ENCODE measurements around the gene PTX4.

The PTX4 gene

DNA sequence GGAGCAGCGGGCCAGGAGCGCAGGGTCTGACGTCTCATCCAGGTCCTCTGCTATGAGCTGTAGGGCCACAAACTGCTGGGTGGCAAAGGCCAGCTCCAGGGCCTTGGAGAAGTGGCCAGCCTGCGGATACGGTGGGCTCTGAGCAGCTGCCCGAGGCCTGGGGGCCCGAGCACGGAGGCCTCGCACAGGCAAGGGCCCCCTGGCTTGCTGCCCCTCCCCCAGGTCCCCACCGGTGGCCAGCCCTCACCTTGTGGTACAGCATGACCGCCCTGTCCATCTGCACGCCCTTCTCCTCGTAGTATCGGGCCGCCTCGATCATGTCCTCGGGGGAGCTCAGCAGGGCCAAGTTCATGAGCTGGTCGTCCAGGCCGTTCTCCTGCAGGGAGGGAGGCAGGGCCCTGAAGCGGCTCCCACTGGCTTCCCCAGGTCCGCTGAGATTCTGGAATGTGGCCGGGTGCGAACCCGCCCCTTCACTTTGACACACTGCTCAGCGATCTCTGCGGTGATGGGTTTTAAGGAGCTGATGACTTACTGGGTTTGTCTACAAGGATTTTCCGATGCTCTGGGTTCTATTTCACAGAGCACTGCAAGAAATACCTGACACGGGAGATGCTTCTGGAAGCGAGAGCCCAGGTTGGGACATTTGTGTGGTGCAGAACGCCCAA, 35.0 kb upstream of the PTX4 start:
- no peak for DNase-seq

DNA sequence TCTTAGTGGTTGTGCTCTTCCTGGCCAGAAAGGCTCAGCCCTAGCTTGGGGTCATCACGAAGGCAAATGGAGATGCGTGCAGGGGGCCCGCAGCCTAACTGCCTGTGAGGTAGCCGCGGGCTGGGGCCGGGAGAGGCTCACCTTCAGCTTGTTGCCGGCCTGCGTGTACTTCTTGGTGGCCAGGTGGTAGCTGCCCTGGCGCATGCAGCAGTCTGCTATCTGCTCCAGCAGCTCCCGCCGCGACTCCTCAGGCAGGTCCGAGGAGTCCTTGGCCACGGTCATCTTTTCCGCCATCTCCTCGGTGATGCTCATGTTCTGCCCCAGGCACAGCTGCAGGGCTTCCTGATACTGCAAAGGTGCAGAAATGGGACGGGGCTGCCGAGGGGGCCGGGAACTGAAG, 31.7 kb upstream of the PTX4 start:
- no peak for DNase-seq

DNA sequence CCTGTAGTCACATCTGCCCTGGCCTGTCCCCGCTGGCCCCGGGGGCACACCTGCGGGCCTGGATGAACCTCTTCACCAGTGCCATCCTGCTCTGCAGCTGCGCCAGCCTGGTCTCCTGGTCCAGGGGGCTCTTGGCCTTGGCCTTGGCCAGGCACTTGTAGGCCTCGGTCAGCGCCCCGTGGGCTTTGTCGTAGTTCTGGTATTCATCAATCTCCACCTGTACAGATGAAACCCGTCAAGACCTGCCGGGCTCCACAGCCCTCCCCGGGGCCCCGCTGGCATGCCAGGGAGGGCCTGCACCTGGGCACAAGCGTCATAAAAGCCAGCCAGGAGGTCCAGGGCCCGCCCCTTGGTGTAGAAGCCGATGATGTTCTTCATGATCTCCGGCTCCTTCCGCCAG, 31.1 kb upstream of the PTX4 start:
- no peak for DNase-seq

DNA sequence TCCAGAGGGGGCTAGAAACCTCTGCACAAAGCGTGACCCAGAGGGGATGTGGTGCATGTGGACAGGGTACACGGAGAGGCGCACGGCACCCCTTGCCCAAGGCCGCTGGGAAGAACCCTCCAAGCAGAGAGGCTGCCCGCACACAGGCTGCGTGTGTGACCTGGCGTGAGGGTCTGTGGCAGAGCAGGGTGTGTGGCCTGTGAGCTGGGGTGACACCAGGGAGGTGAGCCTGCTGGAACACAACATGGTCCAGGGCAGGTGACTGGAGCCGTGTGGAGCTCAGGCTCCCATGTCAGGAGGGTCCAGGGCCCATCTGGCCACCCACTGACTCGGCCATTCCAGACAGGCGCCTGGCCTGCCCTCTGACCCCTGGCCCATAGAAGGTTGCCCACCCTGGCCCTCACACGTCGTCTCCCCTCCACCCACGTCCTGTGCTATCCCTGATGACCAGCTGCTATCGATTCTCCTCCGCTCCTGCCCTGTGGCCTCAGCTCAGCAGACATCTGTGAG, 29.9 kb upstream of the PTX4 start:
- no peak for DNase-seq

DNA sequence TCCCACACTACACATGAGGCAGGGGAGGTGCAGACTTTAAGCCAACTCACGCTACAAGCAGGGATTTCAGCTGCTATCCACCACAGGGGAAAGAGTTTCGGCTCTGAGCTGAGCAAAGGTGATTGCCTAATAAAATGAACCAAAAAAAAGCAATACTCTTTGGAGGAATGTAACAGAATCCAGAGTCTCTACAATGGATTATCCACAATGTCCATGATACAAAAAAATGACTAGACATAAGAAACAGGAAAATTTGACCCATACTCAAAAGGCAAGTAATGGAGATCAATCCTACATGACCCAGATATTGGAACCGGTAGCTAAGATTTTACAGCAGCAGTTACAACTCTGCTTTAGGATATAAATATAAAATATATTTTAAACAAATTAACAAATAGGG, 25.8 kb upstream of the PTX4 start:
- no peak for DNase-seq

DNA sequence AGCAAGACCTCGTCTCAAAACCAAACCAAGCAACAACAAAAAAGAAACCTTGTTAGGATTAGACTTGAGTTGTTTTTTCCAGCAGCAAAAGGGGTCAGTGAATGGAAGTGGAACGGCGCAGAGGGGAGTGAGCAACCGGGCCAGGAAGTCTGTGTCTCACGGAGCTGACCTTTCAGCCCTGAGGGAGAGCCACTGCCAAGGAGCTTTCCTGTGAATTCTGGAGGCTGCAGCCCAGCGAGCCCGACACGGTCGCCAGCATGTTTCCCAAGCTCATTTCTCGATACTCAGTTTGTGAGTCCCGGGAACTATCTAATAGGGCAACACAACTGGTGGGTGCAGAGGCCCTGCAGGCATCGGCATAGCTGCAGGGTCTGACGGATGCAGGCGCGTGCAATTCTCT, 24.0 kb upstream of the PTX4 start:
- DNase-seq, result no peak

DNA sequence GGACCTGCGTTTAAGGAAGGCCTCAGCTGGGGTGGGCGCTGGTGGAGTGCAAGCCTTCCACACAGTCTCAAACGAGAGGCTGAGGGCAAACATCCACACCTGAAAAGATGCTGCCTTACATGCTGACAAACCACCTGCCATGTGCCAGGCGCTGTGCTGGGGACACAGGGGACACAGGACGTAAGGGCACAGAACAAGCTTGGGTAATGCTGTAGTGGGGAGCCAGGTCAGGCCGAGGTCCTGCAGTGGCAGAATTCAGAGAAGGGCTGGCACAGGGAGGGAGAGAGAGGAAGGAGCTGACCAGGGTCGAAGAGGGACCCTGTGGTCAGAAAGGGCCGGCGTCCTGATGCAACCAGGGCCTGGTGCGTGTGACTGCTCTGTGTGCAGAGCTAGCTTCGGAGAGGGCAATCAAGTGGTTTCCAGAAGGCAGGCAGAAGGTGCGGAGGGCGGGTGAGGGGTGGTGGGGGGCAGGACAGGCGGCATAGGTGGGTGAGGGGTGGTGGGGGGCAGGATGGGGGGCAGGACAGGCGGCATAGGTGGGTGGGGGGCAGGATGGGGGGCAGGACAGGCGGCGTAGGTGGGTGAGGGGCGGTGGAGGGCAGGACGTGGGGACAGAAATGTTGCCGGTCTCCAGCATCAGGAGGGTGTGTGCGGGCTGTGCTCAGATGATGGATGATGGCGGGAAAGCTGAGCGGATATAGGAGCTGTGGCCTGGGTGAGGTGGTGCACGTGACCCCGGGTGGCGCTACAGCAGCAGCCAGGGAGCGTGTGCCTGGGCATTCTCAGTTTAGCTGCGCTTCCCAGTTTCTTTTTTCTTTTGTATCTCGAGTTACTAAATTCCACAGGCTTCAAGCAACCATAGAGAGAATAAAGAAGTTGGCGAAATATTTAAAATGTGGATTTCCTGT, 23.2 kb upstream of the PTX4 start:
- DNase-seq, result no peak

DNA sequence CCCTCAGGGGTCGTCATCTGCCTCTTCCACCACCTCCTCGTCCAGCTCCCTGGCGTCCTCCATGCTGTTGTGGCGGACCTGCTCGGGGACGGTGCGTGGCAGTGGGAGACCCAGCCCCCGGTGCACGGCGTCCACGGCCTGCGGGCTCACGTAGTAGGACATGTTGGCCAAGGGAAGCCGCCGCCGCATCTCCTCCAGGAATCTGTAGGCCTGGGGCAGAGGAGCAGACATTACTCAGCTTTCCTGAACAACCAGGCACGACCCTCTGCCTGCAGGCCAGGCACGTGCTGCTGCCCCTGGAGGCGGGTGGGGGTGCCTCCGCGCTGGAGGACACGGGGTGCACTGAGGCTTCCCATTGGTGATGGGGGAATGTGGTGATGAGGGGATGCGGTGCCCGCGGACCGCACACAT, 22.2 kb upstream of the PTX4 start:
- DNase-seq, result no peak

DNA sequence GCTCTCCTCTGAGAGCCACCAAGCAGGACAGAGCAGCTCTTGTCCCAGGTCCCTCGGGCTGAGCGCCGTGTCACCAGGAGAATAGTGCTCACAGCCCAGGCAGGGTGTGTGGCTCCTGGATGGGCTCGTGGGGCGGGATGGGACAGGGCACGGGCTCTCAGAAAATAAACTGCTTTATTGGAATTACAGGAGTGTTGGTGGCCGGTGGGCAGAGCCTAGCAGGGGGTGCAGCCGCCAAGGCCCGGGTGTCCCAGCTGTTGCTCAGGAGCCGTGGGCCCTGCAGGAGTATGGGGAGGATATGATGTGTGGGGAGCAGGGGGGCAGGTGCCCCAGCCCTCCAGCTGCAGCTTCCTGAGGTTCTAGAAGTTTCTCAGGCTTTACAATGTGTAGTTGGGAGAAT, 21.5 kb upstream of the PTX4 start:
- DNase-seq, result no peak

DNA sequence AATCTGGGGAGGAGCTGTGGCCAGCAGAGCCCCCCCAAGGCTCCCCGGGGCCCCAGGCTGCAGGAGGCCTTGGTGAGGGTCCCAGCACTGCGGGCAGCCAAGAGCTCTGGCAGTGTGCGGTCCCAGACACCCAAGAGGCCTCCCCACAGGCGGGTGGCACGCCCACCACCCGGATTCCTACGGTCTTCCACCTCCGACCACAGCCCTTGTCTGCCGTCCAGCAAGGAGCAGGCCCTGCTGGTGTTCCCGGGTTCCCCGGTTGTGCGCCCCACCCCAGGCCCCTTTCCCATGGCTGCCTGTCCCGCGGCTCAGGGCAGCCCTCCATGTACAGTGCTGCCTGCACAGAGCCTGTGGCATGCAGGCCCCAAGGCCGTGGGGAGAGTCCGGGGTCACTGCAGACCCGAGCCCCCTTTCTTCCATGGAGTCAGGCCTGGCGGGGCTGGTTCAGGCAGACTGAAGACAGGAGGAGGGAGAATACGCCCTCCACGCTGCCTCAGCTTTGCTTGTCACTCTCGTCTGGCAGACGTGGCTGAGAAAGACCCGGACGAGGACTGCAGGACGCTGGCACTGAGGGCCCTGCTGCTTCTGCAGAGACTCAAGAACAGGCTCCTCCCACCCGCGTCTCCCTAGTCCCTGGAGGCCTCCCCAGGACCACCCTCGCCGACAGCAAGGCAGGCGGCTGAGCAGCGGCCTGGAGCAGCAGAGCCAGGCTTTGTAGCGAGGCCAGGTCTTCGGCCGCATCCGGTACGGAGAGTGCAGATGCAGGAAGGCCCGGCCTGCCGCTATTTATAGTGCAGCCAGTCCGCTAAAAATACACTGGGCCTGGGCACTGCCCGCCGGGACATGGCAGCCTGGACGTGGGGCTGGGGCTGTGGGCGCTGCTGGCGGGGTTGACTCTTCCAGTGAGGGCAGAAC, 20.8 kb upstream of the PTX4 start:
- no peak for DNase-seq

DNA sequence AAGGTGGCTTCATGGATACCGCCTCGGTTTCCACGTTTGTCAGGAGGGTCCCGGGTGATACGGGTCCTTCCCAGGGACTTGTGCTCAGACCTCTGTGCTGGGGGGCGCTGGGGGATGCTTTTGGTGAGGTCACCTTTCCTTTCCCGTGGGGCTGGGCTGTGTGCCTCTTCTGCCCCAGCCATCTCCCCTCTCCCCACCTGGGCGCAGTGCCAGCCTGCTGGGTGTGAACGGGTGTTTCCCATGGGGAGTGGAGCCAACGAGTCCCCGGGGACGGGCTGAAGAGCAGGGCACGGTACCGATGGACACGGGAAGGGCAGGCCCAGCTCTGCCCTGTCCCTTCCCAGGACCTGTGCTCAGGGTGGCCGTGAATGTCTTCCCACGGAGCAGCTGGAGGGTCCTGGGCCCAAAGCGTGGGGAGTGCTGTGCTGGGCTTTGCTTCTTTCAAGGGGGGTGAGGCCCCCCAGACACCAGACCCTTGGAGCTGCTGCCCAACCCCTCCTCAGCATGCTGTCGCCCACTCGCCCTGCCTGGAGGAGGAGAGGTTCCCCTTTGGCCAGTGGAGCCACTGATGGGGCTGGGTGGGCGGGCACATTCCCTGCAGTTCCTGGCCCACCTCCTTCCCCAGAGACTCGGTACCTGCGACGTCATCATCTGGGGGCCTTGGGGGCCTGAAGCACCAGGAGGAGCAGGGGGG, 19.9 kb upstream of the PTX4 start:
- no peak for DNase-seq

DNA sequence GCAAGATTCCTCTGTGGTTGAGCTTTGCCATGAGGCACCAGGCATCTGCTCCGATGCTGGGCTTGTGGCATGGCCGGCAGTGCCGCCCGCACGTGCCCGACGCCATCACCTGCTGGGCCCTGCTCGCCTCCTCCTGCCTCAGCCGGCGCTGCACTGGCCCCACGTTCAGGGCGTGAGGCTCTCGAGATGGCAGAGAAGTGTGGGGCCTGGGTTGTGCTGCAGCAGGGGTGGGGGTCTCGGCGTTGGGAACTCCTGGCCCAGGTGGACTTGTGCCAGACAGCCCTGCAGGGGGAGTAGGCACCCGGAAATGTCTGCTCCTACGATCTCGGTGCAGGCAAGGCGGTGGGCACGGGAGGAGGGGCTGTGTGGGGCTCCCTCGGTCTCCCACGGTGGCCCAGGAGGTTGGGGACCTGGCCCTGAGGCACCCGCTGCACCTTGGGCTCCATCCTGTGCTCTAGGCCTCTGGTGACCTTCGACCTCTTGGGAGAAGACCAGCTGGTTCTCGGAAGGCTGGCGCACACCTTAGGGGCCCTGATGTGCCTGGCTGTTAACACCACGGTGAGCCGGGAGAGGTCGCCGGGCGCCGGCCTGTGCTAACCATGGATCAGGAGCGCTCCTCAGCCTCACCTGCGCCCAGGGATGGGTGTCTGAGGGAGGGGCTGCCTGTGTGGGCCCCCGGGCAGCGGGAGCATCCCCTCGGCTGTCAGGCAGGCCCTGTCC, 17.9 kb upstream of the PTX4 start:
- DNase-seq, result no peak

DNA sequence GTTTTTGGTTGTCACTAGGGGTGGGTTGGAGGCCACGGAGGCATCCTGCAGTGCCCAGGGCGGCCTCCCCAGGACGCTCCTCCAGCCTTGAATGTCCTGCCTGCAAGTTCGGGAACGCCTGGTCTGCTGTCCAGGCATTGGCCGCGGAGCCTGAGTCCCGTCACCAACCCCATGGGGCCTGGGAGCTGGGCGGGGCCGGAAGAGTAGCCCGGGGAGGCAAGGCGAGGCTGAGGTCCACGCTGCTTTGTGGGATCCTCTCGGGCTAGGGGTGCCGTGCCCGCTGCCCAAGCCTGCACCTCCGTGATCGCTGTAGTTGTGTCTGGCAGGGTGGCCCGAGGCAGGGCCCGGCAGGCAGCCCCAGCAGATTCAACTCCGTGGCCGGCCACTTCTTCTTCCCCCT, 17.2 kb upstream of the PTX4 start:
- no peak for DNase-seq

DNA sequence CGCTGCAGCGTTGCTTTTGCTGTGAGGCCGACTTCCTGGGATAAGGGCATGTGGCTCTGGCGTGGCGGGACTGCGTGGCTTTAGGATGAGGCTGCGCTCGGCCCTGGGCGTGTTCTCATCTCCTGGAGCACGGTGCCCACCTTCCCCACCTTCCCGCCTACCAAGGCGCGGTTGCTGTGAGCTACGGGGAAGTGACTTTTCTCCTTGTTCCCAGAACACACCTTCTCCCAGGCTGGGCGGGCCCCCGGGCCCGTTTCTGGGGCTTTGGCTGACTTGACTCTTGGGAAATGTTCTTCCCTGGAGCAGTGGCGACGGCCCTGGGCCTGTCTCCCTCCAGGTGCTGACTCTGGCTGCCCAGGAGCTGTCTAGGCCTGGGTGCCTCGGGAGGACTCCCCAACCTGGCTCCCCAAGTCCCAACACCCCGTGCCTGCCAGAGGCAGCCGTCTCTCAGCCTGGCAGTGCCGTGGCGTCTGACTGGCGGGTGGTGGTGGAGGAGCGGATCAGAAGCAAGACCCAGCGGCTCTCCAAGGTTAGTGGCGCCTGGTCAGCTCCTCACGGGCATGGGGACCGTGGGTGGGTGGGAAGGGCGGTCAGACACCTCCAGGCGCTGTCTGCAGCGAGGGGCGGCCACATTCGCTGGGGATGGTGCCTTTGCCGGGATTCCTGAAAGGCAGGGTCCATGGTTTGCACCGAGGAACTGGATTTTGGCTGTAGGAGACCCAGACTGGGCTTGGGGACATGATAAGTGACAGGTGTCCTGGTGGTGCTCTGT, 16.5 kb upstream of the PTX4 start:
- no peak for DNase-seq

DNA sequence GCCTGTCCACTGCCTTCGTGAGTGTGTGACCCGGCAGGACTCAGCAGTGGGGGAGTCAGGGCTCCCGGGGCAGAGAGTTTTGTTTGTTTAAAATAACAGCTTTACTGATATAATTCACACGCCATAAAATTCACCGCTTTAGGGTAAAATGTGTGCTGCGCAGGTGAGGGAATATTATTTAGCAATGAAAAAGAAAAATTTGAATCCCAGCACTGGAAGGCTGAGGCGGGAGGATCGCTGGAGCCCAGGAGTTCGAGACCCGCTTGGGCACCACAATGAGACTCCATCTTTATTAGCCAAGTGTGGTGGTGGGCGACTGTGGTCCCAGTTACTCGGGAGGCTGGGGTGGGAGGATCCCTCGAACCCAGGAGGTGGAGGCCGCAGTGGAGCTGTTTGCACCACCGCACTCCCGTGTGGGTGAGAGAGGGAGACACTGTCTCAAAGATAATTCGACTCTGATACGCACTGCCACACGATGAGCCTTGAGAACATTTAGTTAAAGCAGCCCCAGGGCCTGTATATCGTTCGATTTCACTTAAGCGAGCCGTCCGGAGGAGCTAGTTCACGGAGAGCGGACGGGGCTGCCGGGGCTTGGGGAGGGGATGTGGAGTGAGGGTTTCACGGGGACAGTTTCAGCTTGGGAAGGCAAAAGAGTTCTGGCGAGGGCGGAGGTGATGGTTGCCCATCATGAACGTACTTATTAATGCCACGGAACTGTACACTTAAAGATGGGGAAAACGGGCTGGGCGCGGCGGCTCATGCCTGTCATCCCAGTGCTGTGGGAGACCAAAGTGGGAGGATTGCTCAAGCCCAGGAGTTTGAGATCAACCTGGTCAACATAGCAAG, 14.6 kb upstream of the PTX4 start:
- DNase-seq, result no peak

DNA sequence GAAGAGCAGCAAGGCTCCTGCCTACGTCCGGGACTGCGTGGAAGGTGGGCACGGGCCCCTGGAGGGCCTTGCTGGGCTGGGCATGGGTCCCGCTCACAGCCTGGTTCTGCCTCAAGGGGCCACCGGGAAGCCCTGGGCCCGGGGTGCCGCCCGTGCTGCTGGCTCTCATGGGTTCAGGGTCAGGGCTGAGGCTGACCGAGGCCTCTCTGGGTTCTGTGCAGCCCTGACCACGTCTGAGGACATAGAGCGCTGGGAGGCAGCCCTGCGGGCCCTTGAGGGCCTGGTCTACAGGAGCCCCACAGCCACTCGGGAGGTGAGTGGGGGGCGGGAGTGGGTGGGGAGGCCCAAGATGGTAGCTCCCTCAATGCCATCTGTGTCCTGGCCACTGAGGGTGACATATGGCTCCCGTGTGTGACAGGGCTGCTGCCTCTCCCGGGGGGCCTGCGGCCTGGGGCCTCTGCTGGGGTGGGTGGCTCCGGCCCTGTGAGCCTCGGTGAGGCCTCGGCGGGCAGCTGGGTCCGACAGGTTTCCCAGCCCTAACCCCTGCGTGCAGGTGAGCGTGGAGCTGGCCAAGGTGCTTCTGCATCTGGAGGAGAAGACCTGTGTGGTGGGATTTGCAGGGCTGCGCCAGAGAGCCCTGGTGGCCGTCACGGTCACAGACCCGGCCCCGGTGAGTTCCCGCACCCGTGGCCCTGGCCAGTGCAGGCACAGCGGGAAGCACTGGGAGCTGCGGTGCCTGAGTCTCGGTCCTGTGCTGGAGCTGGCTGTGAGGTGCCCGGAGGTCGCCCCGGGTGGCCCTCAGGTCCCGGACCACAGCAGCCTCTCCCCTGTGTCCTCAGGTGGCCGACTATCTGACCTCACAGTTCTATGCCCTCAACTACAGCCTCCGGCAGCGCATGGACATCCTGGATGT, 13.6 kb upstream of the PTX4 start:
- DNase-seq, result no peak

DNA sequence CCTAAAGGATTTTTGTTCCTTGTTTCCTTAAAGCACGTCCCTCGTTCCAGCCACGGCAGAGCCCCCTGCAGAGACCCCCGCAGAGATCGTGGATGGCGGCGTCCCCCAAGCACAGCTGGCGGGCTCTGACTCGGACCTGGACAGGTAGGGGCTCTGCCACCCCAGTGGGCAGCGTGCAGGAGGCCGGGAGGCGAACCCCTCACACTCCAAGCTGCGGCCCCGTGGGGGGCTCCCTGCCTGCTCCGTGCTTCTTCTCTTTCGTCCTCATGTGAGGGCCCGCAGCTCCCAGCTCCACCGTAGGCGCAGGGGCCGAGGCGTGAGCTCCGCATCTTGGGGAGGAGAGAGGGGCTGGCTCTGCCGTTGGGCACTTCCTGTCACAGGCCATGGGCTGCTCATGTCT, 12.9 kb upstream of the PTX4 start:
- DNase-seq, result no peak

DNA sequence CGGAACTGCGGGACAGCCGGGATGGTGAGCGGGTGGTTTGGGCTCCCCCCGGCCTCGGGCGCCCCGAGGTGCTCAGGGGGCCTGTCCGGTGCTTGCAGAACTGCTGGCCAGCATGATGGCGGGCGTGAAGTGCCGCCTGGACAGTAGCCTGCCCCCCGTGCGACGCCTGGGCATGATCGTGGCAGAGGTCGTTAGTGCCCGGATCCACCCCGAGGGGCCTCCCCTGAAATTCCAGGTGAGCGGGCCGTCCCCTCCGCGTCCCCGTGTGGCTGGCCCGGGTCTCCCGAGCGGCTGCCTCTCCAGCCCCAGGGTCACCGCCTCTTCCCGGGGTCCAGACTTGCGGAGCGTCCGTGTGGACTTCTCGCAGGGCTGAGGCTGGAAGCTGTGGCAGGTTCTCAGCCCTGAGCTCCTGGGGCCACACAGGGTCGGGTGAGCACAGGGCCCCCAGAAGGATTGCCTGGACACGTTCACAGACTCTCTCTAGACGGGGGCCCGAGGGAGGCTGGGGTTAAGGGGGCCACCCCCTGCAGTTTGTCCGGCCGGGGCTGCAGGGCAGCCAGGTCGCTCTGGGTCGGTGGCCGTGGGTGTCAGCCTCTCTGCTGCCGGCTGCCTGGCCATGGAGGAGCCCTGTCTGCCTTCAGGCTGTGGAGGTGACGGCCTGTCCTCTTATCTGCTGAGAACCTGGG, 11.9 kb upstream of the PTX4 start:
- no peak for DNase-seq

Measured in CD4-positive, alpha-beta T cell treated with Interleukin-4 for 4 hours (primary cell).